GM21423 (cell line): Measurements from ENCODE around the gene SLC9A9.

ENCODE experiments used
- ATAC-seq: cut with Tn5 transposase; IDR thresholded peaks from one replicate; pipeline ENCODE4 v1.9.1; 2021; ENCODE audit warnings: mild to moderate bottlenecking, moderate library complexity; ENCODE audit not compliant: unreplicated experiment

Gene SLC9A9

DNA sequence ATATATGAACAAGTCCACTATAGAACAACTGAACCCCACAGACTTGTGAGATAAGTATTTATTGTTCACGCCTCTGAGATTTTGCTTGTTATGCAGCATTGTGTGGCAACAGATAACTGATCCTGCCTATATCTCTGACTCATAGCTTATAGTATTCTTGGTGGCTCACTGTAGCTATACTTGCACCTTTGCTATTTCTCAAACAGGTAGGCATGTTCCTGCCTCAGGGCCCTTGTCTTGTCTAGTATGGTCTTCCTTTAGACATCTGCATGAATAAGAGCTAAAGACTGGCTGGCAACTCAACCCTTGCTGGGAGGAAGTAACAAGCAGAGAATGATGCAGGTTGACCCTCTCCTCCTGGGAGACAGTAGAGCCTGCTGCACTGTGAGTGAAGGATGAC, 472.6 kb downstream of the SLC9A9 start:
- ATAC-seq = no peak

GRCh38 chr3:143367171-143367570, 481.1 kb downstream of the SLC9A9 start:
- ATAC-seq = no peak

- ATAC-seq = no peak
Measured at GRCh38 chr3:143366672-143367071, 481.6 kb downstream of the SLC9A9 start.

- no peak for ATAC-seq
Measured at GRCh38 chr3:143363949-143364348, 484.3 kb downstream of the SLC9A9 start.

- no peak for ATAC-seq
Measured at GRCh38 chr3:143363276-143363675, 485.0 kb downstream of the SLC9A9 start.

DNA sequence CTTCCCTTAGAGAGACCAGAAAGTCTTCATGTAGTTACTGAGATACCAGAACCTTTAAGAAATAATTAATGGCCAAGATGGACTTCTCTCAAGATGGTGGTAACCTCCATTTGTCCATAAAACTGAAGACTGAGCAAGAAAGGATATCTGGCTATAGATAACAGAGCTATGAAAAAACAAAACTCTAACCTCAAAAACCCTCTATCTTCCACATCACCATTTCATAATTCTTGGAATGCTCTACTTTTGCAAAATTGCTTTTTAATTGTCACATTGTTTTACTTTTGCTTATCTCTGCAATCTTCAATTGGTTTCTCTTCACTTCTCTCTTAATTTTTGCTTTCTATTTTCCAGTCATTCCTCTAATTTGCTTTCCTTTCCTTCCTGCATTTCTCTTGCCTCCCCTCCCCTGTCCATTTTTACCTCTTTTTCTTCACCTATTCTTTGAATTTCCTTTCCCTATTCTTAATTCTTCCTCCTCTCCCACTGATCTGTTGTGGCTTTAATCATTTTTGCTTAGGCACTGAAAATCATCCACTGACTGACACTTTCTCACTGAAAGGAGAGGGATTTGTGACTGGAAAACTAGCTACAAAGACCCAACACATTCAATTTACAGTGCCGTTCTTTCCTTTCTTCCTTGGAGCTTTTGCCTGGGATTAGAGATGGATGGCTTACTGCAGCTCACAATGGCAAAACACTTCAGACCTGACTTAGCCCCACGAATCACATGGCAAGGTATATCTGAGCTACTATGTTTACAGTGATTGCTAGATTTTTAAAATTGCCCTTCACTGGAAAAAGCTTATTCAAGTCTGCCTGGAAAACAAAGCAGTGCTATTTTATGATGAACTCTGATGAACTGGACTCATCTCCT, 485.9 kb downstream of the SLC9A9 start:
- no peak for ATAC-seq

DNA sequence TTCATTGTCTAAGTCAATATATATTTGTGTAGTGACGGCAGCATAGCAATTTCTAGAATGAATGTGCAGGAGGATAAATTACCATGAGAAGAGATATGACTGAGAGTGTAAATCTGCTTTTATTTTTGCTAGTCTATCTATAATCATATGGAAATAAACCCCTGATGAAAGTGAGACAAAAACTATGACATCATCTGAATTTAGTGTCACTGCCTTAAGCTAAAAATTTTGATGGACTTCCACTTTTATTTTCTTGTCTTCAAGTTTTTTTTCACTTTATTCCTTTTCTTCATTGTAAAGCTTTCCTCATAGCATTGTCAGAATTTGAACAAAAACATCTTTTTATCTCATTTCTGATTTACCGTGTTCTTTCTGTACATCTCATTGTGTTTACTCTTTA, 486.7 kb downstream of the SLC9A9 start:
- no peak for ATAC-seq

DNA sequence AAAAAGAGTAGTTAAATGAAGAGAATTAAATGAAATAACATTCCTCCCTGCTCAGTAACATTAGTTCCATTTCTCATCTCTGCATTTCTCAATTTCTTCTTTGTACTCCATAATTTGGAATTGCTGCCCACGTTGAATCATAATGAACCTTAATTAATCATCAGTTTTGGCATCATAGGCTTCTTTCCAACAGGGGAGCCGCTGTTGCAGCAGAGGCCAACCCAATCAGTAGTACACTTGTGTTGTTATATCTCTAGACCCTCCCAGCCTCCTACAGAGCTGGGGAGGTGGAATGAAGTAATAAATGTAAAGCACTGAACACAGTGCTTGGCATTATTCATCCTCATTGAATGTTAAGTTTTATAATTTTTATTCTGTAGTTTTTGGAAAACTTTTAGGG, 488.0 kb downstream of the SLC9A9 start:
- ATAC-seq = no peak

DNA sequence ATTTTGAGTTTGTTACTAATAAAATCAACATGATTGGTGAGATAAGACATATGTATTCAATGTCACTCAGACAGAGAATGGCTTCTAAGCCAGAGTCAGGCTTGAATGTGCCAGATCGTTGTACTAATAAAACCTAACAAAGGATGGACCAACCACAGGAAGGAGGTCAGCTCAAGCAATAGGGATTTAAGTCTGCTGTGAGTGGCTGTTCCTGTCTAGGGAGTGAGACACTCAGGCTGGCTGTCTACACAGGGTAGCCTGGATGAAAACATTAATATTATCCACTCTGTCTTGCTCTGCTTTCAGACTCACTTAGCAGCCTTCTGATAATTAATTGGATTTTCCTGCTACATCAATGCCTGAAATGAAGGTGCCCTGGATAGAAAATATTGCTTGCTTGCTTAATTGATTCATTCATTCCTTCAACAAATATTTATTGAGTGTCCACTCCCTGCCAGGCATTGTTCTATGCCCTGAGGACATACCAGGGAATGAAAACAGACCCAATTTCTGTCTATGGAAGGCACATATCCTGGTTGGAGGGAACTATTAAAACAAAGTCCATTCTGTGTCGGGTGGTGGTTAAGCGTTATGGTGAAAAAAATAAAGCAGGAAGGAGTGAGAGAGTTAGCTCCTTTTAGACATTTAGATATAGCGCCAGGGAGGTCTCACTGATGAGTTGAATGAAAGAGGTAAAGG, 489.3 kb downstream of the SLC9A9 start:
- no peak for ATAC-seq

DNA sequence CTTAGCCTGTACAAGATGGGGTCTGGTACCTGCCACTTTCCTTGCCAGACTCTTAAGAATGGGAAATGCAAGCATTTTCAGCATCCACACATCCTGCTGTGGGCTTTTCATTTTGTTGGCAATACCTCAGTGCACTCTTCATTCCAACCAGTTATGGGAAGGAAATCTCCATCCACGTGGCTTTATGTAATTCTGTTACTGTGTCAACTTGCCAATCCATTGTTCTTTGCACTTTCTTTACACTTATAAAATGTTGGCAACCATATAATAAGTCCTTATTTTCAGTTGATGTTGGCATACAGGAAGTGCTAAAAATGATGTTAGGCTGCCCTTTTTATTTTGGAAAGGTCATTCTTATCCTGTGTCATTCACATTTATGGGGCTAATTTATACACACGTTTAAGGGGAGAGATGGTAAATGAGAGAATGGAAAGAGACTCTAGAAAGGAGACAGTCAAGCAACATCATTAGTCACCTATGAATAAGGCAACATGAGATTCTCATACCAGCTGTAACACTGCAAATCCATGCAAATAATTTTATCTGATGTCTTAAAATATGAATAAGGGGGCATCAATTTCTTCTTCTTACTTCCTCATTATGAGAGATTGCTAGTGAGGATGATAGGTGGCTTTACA, 490.0 kb downstream of the SLC9A9 start:
- no peak for ATAC-seq

DNA sequence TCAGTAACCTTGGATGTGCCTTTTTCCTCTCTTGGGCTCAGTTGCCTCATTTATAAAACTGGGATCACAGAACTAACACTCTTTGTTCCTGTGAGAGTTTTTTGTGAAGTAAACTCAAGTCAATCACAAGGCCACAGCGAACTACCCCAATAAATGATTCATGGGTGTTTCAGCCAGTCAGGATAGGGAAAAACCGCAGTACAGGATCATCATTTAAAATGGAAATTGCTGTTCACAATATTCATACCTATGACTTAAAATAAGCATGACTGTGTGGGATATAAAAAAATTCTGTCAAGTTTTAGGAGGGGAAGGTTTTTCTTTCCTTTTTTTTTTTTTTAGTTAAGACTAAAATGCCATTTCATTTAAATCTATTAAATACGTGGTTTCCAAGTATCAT, 490.6 kb downstream of the SLC9A9 start:
- no peak for ATAC-seq

GRCh38 chr3:143356839-143357238, 491.4 kb downstream of the SLC9A9 start:
- ATAC-seq = no peak

GRCh38 chr3:143354342-143354741, 493.9 kb downstream of the SLC9A9 start:
- ATAC-seq = no peak

DNA sequence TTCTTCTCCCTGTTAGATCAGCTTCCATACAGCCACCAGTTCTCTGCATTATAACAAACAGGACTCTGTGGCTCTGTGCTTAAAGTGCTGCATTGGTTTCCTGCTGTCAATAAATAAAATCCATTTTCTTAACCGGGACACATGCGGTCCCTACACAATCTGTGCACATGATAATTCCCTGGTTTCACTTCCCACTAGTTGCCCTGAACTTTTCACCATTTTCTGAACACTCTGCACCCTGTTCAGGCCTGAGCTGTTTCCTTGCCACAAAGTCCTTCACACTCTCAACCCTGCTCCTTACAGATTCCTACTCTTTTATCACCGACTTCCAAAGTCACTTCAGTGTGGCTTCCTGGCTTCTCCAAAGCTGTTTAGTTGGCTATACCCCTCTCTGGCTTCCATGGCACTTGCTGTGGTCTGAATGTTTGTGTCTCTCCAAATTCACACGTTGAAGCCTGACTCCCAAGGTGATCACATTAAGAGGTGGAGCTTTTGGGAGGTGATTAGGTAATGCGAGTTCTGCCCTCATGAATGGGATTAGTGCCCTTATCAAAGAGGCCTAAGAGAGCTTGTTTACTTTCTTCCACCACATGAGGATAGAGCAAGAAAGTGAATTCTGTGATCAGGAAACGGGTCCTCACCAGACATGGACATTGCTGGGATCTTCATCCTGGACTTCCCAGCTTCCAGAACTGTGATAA, 495.3 kb downstream of the SLC9A9 start:
- ATAC-seq = no peak

DNA sequence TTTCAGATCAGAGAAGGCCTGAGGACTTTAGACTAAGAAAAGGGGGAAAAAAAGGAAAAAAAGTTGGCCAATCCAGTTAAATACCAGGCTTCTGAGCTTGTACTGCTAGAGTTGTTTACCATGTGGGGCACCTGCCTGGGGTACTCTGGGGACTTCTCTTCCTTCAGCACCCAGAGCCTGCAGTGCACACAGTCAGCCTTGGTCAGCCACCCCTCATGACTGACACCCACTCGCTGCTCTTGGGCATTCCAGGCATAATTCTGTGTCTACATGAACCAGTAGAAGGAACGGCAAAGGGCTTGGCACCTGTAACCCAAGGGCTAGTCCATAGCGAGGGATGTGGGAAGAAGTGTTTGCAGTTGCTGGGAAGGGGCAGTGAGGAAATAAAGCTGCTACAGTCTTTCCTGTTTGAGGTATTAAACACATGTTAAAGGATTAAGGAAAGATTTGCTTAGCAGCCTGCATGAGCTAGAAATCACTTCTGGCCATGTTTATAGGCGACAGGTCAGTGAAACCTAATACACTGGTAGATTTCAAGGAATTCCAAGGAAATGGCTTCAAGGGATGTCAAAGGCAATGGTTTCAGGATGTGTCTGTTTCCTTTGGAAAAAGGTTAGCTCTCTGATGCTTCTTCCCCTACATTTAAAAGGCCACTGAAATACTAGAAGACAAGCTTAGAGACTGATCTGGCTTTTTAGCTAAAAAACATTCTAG, 496.2 kb downstream of the SLC9A9 start:
- no peak for ATAC-seq

GRCh38 chr3:143351354-143351753, 496.9 kb downstream of the SLC9A9 start:
- ATAC-seq = no peak

DNA sequence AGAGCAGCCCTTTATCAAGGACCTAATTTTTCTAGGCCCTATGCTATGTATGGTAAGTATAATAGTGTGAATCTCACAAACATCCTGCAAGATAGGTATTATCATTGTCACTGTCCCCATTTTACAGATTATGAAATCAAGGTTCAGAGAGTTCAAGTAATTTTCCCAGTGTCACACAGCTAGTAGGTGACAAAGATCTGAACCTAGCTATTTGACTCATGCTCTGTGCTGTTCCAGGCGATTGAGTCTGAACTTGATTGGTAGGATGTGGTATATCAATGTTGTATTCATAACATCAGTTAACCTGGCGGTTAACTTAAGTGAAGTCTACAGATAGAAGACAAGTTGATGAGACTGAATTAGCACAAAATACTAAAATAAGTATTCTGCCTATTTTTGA, 498.8 kb downstream of the SLC9A9 start:
- no peak for ATAC-seq

DNA sequence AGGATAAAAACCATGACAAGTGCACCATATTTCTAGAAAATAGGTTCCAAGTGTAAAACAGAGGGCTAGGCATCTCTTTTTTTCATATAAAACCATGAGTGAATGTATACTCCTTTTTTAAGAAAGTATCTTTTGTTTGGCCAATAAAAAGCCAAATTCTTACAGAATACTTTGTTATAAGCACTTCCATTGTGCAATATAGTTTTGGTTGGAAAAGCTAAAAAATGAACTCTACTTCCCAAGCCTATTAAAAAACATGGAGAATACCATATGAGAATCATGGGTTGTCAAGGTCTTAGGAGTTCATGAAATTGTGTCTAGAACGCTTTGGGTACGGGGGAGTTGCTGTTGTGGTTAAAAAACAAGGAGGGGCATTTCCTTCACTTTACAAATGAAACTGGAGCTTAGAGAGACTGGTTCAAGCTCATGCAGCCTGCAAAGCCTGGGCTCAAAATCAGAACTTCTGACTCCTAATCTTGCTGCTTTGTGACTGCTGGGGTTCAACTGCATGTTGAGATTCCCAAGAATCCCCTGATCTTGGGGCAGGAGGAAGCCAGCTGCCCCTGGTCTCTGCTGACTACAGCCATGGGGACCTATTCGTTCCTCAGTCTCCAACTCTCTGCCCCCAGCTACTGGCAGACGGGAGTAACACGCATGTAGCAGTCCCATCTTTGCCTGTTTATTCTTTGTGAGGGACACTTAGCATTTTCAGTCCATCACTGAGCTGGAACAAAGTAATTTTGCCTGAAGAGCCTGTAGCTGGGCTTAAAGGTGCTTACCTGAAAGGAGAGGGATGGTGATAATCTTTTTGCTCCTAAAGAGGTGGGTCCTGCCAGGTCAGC, 499.6 kb downstream of the SLC9A9 start:
- ATAC-seq = no peak

DNA sequence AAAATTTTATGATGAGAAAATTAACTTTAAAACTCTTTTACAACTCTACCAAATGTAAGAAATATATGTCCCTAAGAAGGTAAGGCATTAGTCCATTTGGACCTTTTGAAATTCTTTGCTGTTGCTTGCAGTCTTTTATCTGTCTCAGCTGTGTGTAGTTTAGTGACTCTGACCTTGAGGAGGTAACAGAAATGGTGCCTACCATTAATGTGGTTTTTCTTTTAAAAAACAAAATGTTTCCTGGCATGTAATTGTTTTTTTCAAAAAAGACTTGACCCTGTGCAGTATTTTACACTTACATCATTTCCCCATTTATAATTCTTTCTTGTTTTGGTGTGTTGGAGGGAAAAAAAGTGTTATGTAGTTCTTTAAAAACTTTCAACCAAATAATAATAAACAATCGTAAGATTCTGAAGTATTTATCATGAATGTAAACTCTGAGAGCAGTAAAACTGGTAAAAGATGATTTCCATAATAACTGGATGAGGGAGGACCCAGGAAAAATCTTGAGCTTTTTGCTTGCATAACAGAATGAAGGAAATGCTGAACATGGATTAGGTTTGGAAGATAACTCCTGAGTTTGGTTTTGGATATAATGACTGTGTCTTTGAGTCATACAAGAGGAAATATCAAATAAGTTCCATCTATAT, 503.6 kb downstream of the SLC9A9 start:
- ATAC-seq = no peak
